Right lung (tissue), 5 donors: ENCODE data around the gene AK9. TPM values are rescaled to one million over a fixed set of nuclear protein-coding genes. Genes with fewer than 3 reads are reported as not detected.
"Not testable (repeated sequence)": the region's sequence is repeated elsewhere in the genome, so short reads cannot be mapped to it uniquely, and the experiment has no call there.

Source experiments
- DNase-seq, 2 donors: peaks; one replicate each; pipeline ENCODE4 v3.0.0-alpha.2; 2013
- polyA plus RNA-seq, 5 donors: library from polyadenylated mRNA; unstranded; fragments of 120-200 nt; gene quantifications; one replicate each; pipeline versions ENCODE4 v1.2.1 to v1.2.3, GENCODE V29; 2013; ENCODE audit warnings: inconsistent platforms in 1 of 5, low replicate concordance in 1 of 5; ENCODE audit not compliant: insufficient read length in 5 of 5, insufficient read depth in 1 of 5

AK9 gene
- polyA plus RNA-seq, 5 donors: 11.5 to 18.0 (median 16.1) TPM

GRCh38 chr6:109628158-109629000, 62.6 kb downstream of the AK9 start:
- DNase-seq: no peak

GRCh38 chr6:109626311-109626710, 64.7 kb downstream of the AK9 start:
- DNase-seq: no peak

GRCh38 chr6:109625199-109625598, 65.8 kb downstream of the AK9 start:
- DNase-seq: no peak

GRCh38 chr6:109623288-109623687, 67.7 kb downstream of the AK9 start:
- DNase-seq: no peak

GRCh38 chr6:109612268-109612667, 78.7 kb downstream of the AK9 start:
- no peak for DNase-seq

- no peak for DNase-seq
Measured at GRCh38 chr6:109611502-109611901, 79.5 kb downstream of the AK9 start.

- no peak for DNase-seq
Measured at GRCh38 chr6:109610590-109610989, 80.4 kb downstream of the AK9 start.

GRCh38 chr6:109609737-109610136, 81.3 kb downstream of the AK9 start:
- DNase-seq: no peak

GRCh38 chr6:109606359-109606758, 84.6 kb downstream of the AK9 start:
- DNase-seq: no peak

GRCh38 chr6:109595998-109596397, 95.0 kb downstream of the AK9 start:
- no peak for DNase-seq

- no peak for DNase-seq
Measured at GRCh38 chr6:109580519-109580918, 110.5 kb downstream of the AK9 start.

GRCh38 chr6:109579361-109579760, 111.6 kb downstream of the AK9 start:
- no peak for DNase-seq

GRCh38 chr6:109569901-109570300, 121.1 kb downstream of the AK9 start:
- DNase-seq: not testable (repeated sequence)

GRCh38 chr6:109561844-109562243, 129.2 kb downstream of the AK9 start:
- DNase-seq: no peak

- DNase-seq: no peak
Measured at GRCh38 chr6:109531446-109531845, 159.6 kb downstream of the AK9 start.

GRCh38 chr6:109527989-109528388, 163.0 kb downstream of the AK9 start:
- DNase-seq: no peak

GRCh38 chr6:109526905-109527628, 163.9 kb downstream of the AK9 start:
- peak; percentile 33 to 52 for DNase-seq

GRCh38 chr6:109524129-109524528, 166.9 kb downstream of the AK9 start:
- DNase-seq: no peak

GRCh38 chr6:109523478-109523877, 167.5 kb downstream of the AK9 start:
- no peak for DNase-seq

GRCh38 chr6:109521080-109521479, 169.9 kb downstream of the AK9 start:
- DNase-seq: no peak

- not testable (repeated sequence) for DNase-seq
Measured at GRCh38 chr6:109519647-109520046, 171.4 kb downstream of the AK9 start.

- DNase-seq: no peak
Measured at GRCh38 chr6:109516929-109517328, 174.1 kb downstream of the AK9 start.

GRCh38 chr6:109515781-109516409, 175.1 kb downstream of the AK9 start:
- no peak for DNase-seq
